ENCODE results near the gene STIP1. TPM values are rescaled to one million over a fixed set of nuclear protein-coding genes. Genes with fewer than 3 reads are reported as not detected.
A peak's percentile ranks its signal among the peaks of the same experiment; 100 is the strongest.

Gene STIP1
- total and polyA plus RNA-seq, 2 of the 4 experiments (the other 2 are of a cell fraction): 201 to 489 TPM

DNA sequence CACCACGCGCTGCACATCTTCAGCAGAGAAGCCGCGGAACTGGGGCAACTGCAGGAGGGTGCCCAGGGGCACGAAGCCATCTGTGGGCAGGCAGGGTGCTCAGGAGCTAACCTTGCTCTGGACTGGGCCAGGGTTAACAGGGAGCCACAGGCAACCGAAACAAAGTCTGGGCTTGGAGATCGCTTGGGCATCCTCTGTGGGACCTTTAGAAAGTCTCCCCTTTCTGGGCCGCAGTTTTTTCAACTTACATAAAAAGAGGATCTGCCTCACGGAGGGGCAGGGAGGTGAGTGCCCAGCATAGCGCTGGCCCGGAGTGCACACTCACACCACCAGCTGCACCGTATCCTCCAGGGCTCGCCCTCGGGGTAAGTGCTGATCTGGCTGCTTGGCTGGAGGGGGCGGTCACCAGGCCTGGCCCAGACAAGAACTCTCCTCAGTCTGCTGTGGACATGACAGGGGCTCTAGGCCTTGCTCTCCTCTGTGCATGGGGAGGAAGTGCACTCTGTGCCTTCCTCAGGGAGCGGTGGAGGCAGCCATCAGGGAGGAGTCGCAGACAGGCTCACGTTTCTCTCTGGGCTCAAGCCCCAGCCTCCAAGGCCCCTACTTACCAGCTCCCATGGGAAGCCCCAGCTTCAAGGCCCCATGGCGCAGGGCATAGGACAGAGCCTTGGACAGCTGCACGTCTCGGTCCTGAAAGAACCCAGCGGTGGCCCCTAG lies 39.1 kb downstream of the STIP1 start:
- Histone ChIP-seq H3K9me3 (ENCODE audit: control insufficient read depth, insufficient read depth, low read length) (no peaks in the 10 kb centered on the region), H3K23ac (ENCODE audit: low read depth, low read length) (peak overlapping the region; percentile 92), H3K27me3 (ENCODE audit: control insufficient read depth, insufficient read depth, low read length) (no peaks in the 10 kb centered on the region), H3K4me2 (ENCODE audit: low read depth, low read length) (peak overlapping the region; percentile 95), H3K9me1 (ENCODE audit: insufficient read depth, low read length) (peaks cover 19% of the 10 kb centered on the region), H2BK20ac (ENCODE audit: low read depth, low read length) (no peak overlapping the region), H2BK15ac (ENCODE audit: low read depth, low read length) (no peak overlapping the region), H3K14ac (replicated peaks; ENCODE audit: low read depth, low read length) (peak overlapping the region; percentile 95), H3K4me1 (ENCODE audit: control insufficient read depth, insufficient read depth, low read length) (peaks cover 20% of the 10 kb centered on the region), H4K5ac (ENCODE audit: low read depth, low read length) (no peak overlapping the region), H3K9ac (ENCODE audit: low read depth, low read length) (peak overlapping the region; percentile 93), H3K27ac (ENCODE audit: insufficient read depth, low read length) (peak overlapping the region; percentile 85; the same call in 1 of the 2 replicates), H4K8ac (ENCODE audit: low read depth in 2 of 2, low read length in 2 of 2) (peak overlapping the region; percentile 86 to 99; a peak in 2 of 4 replicates), H3K18ac (ENCODE audit: low read depth, low read length) (no peak overlapping the region), H4K91ac (ENCODE audit: insufficient read depth, low read depth, low read length) (peak overlapping the region; percentile 92; the same call in 1 of the 2 replicates), H2BK5ac (ENCODE audit: low read depth, low read length, poor library complexity, severe bottlenecking) (peak overlapping the region; percentile 90), H2AFZ (replicated peaks; ENCODE audit: low read length, poor library complexity) (peak overlapping the region; percentile 99), H4K20me1 (ENCODE audit: insufficient read depth, low read length) (no peaks in the 10 kb centered on the region; the same call in 1 of the 2 replicates), H3K79me1 (ENCODE audit: low read depth in 1 of 2, low read length in 2 of 2) (peaks cover 22 to 54% of the 10 kb centered on the region in 2 experiments; a peak in 3 of 4 replicates), H3K4ac (ENCODE audit: low read depth, low read length) (peak overlapping the region; percentile 95), H3K4me3 (ENCODE audit: insufficient read depth, low read depth, low read length) (peak overlapping the region; percentile 95), H3K56ac (ENCODE audit: extremely low read depth, insufficient read depth, low read length) (no peak overlapping the region), H2AK5ac (ENCODE audit: low read depth, low read length) (peak overlapping the region; percentile 94), H3K36me3 (ENCODE audit: control insufficient read depth, insufficient read depth, low read length) (peaks cover 5% of the 10 kb centered on the region), H2AK9ac (replicated peaks; ENCODE audit: low read depth, low read length, poor library complexity) (peak overlapping the region; percentile 100), H2BK120ac (ENCODE audit: low read depth, low read length) (no peak overlapping the region)
- TF ChIP-seq, protein P1, sequence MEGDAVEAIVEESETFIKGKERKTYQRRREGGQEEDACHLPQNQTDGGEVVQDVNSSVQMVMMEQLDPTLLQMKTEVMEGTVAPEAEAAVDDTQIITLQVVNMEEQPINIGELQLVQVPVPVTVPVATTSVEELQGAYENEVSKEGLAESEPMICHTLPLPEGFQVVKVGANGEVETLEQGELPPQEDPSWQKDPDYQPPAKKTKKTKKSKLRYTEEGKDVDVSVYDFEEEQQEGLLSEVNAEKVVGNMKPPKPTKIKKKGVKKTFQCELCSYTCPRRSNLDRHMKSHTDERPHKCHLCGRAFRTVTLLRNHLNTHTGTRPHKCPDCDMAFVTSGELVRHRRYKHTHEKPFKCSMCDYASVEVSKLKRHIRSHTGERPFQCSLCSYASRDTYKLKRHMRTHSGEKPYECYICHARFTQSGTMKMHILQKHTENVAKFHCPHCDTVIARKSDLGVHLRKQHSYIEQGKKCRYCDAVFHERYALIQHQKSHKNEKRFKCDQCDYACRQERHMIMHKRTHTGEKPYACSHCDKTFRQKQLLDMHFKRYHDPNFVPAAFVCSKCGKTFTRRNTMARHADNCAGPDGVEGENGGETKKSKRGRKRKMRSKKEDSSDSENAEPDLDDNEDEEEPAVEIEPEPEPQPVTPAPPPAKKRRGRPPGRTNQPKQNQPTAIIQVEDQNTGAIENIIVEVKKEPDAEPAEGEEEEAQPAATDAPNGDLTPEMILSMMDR (conservative IDR thresholded peaks at IDR 0.05; ENCODE audit: low read depth, low read length): no peak
- TF ChIP-seq CHD1 (IDR thresholded peaks at IDR 0.05; ENCODE audit: low read depth, low read length): no peak
- TF ChIP-seq SMC3 (IDR thresholded peaks at IDR 0.05; ENCODE audit: low read depth, low read length): no peak
- no peak for TF ChIP-seq BHLHE40 (IDR thresholded peaks at IDR 0.05; ENCODE audit: low read depth, low read length)
- TF ChIP-seq FOS (IDR thresholded peaks at IDR 0.05; ENCODE audit: low read depth, low read length): no peak
- dilution Hi-C loops (cut with HindIII; ENCODE audit: low sequenced_read_pairs, unreplicated experiment): no loop called here
- ATAC-seq (ENCODE audit: low read depth) (no peak), DNase-seq (no peak)
- BruUV-seq (replicated peaks): no TSS peak
- 86% methylated on average over 9 of the region's 22 CpGs; no CpG with 5 or more reads in 1 of the 2 experiments for whole genome bisulfite sequencing, 2 experiments (ENCODE audit: extremely low coverage in 2 of 2, insufficient read length in 1 of 2)
- CTCF ChIA-PET: no interaction called here
- POLR2A ChIA-PET (ENCODE audit: unreplicated experiment): no interaction called here
- in situ Hi-C loops (cut with MboI; ENCODE audit: low sequenced_read_pairs): no loop called here
- intact Hi-C loops (cut with micrococcal nuclease): no loop called here
